Neural crest cell (in vitro differentiated cells): ENCODE results near the gene CCNY. TPM values are rescaled to one million over a fixed set of nuclear protein-coding genes. Genes with fewer than 3 reads are reported as not detected.

ENCODE experiments used
- DNase-seq: peaks from one replicate; pipeline ENCODE4 v3.0.0; 2021; ENCODE audit warnings: low read depth, mixed read lengths, low spot score
- H3K27ac Mint-ChIP-seq: one replicate; pipeline ENCODE4 v1.8.0; 2021; ENCODE audit warnings: mild to moderate bottlenecking, mixed read lengths; ENCODE audit not compliant: unreplicated experiment
- H3K27me3 Mint-ChIP-seq: 2 replicates; pipeline ENCODE4 v1.8.0; 2021; ENCODE audit warnings: low read depth, mild to moderate bottlenecking, mixed read lengths
- H3K36me3 Mint-ChIP-seq: 2 replicates; pipeline ENCODE4 v1.8.0; 2021; ENCODE audit warnings: low read depth, mild to moderate bottlenecking, mixed read lengths
- H3K4me1 Mint-ChIP-seq: 2 replicates; pipeline ENCODE4 v1.8.0; 2021; ENCODE audit warnings: mixed read lengths
- H3K4me3 Mint-ChIP-seq: one replicate; pipeline ENCODE4 v1.8.0; 2021; ENCODE audit warnings: mild to moderate bottlenecking, mixed read lengths
- H3K9me3 Mint-ChIP-seq: 2 replicates; pipeline ENCODE4 v1.8.0; 2021; ENCODE audit warnings: mixed read lengths
- CTCF ChIP-seq: fragments of 200-600 bp; sonication (generic); conservative IDR thresholded peaks from 2 replicates; pipeline ENCODE4 v1.5.0; 2021; ENCODE audit warnings: antibody characterized with exemption, mild to moderate bottlenecking
- total RNA-seq: library from RNA; stranded (reverse); gene quantifications from 2 replicates; pipeline ENCODE4 v1.2.1, GENCODE V29; 2021

Gene CCNY
- total RNA-seq, 1 donor from 2014 or later = 57.0 TPM

- peaks cover 3% of the 10 kb centered on the region for H3K36me3 Mint-ChIP-seq
- no peak overlapping the region for H3K27ac Mint-ChIP-seq
- H3K4me3 Mint-ChIP-seq = no peak overlapping the region
- peaks cover 12% of the 10 kb centered on the region for H3K4me1 Mint-ChIP-seq
- no peaks in the 10 kb centered on the region for H3K9me3 Mint-ChIP-seq
- DNase-seq = no peak
- TF ChIP-seq CTCF = no peak
- H3K27me3 Mint-ChIP-seq = no peaks in the 10 kb centered on the region
Measured at GRCh38 chr10:35501923-35502322, 165.6 kb downstream of the CCNY start.

GRCh38 chr10:35502692-35503091 is 166.4 kb downstream of the CCNY start:
- Mint-ChIP-seq H3K36me3 (peaks cover 3% of the 10 kb centered on the region), H3K4me1 (peaks cover 12% of the 10 kb centered on the region)

GRCh38 chr10:35503578-35503977 is 167.3 kb downstream of the CCNY start:
- DNase-seq = no peak
- no peak overlapping the region for H3K27ac Mint-ChIP-seq
- H3K4me1 Mint-ChIP-seq = peaks cover 12% of the 10 kb centered on the region
- H3K36me3 Mint-ChIP-seq = peaks cover 3% of the 10 kb centered on the region
- no peaks in the 10 kb centered on the region for H3K9me3 Mint-ChIP-seq
- no peak for TF ChIP-seq CTCF
- no peak overlapping the region for H3K4me3 Mint-ChIP-seq
- H3K27me3 Mint-ChIP-seq = no peaks in the 10 kb centered on the region

More at GRCh38 chr10:35502692-35503091, 166.4 kb downstream of the CCNY start:
- TF ChIP-seq CTCF = no peak
- Mint-ChIP-seq H3K9me3 (no peaks in the 10 kb centered on the region), H3K27ac (no peak overlapping the region), H3K27me3 (no peaks in the 10 kb centered on the region), H3K4me3 (no peak overlapping the region)
- DNase-seq = no peak

- Mint-ChIP-seq H3K27me3 (no peaks in the 10 kb centered on the region), H3K9me3 (no peaks in the 10 kb centered on the region), H3K36me3 (peaks cover 3% of the 10 kb centered on the region), H3K27ac (no peak overlapping the region), H3K4me1 (peaks cover 12% of the 10 kb centered on the region), H3K4me3 (no peak overlapping the region)
- DNase-seq = no peak
- TF ChIP-seq CTCF = no peak
Measured at GRCh38 chr10:35504132-35504531, 167.8 kb downstream of the CCNY start.

- Mint-ChIP-seq H3K27me3 (no peaks in the 10 kb centered on the region), H3K36me3 (peaks cover 3% of the 10 kb centered on the region), H3K4me3 (no peak overlapping the region), H3K4me1 (peaks cover 12% of the 10 kb centered on the region), H3K27ac (no peak overlapping the region), H3K9me3 (no peaks in the 10 kb centered on the region)
- TF ChIP-seq CTCF = no peak
- no peak for DNase-seq
Measured at GRCh38 chr10:35505241-35505873, 169.0 kb downstream of the CCNY start.
